ENCODE data around the gene KISS1R.

The KISS1R gene

DNA sequence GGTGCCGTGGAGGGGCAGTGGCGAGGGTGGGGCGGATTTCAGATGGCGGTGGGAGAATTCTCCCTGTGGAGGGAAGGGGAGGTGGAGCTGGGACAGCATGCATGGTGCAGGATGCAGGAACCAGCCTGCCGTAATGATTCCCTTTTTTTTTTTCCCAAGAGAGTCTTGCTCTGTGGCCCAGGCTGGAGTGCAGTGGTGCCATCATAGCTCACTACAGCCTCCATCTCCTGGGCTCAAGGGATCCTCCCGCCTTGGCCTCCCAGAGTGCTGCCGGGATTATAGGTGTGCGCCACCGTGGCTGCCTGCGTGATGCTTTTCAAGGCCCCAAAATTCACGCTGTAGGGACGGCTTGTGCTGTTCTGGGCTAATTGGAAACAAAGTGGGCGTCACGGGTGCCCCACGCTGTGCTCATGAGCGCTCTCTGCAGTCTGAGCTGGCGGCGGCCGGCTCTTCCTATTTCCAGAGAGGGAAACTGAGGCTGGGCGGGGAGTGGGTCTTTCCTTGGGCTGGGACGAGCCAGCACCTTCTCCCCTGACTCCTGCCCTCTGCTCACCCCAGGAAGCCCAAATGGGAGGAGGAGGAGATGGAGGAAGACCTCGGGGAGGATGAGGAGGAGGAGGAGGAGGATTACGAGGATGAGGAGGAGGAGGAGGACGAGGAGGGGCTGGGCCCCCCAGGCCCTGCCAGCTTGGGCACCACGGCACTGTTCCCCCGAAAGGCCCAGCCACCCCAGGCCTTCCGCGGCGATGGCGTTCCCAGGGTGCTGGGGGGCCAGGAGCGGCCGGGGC lies 14.9 kb downstream of the KISS1R start:
- TF ChIP-seq, protein P1, sequence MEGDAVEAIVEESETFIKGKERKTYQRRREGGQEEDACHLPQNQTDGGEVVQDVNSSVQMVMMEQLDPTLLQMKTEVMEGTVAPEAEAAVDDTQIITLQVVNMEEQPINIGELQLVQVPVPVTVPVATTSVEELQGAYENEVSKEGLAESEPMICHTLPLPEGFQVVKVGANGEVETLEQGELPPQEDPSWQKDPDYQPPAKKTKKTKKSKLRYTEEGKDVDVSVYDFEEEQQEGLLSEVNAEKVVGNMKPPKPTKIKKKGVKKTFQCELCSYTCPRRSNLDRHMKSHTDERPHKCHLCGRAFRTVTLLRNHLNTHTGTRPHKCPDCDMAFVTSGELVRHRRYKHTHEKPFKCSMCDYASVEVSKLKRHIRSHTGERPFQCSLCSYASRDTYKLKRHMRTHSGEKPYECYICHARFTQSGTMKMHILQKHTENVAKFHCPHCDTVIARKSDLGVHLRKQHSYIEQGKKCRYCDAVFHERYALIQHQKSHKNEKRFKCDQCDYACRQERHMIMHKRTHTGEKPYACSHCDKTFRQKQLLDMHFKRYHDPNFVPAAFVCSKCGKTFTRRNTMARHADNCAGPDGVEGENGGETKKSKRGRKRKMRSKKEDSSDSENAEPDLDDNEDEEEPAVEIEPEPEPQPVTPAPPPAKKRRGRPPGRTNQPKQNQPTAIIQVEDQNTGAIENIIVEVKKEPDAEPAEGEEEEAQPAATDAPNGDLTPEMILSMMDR (IDR thresholded peaks at IDR 0.05; ENCODE audit: insufficient read depth, low read depth, low read length, missing control alignments) = no peak
- DNase-seq (ENCODE audit: low read depth) = no peak
- no peak overlapping the region for H3K4me3 ChIP-seq (ENCODE audit: low read length)

DNA sequence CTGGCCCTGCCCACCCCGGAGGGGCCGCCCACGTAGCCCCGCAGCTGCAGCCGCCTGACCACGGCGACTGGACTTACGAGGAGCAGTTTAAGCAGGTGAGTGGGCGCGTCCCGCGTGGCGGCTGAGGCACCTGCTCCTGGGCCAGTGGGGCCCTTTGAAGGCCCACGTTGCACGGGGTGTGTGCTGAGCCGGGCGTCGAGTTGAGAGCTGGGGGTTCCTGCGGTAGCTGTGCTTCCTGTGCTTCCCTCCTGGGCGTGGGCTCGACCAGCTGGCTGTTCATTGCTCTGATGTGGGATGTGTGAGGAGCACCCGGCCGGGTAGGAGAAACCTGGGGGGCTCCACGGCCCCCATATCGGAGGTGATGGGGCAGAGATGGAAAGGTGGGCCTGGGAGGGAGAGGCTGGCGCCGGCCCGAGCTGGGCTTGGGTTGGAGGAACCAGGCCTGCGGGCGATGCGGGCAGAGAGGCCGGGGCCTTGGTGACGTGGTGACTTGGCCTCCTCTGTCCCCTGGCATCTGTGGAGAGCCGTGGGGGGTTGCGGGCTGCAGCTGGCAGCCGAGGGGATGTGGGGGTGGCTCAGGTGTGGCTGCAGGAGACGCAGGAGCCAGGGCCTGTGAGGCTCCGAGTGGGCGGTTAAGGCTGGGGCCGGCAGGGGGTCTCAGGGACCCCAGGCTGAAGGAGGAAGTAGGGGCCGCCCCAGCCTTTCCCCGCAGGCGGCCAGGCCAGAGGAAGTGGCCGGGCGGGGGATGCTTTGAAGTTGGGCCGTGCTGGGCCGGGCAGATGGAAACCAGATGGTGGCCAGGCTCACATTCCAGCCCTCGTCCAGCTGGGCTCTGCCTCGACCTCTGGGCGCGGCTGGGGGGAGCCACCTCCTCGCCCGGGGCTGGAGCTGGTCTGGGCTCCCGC lies 15.8 kb downstream of the KISS1R start:
- H3K4me3 ChIP-seq (ENCODE audit: low read length) = no peak overlapping the region
- DNase-seq (ENCODE audit: low read depth) = peak; percentile 48

DNA sequence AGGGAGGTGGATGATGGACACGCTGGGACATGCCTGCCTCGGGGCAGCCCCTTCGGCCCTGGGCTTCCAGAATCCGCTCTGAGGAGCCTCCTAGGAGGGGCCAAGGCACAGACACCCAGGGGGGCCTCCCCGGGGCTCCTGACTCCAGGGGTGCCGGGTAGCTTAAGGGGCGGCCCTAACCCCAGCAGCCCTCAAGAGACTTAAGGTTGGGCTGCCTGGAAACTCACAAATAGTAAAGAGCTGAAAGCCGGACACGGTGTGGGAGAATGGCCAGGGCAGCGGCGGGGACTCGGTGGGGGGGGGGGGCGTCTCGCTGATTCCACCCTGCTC lies 16.4 kb downstream of the KISS1R start:
- H3K4me3 ChIP-seq (ENCODE audit: low read length) = no peak overlapping the region
- DNase-seq (ENCODE audit: low read depth) = no peak

More for the DNA sequence above, 15.8 kb downstream of the KISS1R start:
- TF ChIP-seq, protein P1 (IDR thresholded peaks at IDR 0.05; ENCODE audit: insufficient read depth, low read depth, low read length, missing control alignments) = no peak

DNA sequence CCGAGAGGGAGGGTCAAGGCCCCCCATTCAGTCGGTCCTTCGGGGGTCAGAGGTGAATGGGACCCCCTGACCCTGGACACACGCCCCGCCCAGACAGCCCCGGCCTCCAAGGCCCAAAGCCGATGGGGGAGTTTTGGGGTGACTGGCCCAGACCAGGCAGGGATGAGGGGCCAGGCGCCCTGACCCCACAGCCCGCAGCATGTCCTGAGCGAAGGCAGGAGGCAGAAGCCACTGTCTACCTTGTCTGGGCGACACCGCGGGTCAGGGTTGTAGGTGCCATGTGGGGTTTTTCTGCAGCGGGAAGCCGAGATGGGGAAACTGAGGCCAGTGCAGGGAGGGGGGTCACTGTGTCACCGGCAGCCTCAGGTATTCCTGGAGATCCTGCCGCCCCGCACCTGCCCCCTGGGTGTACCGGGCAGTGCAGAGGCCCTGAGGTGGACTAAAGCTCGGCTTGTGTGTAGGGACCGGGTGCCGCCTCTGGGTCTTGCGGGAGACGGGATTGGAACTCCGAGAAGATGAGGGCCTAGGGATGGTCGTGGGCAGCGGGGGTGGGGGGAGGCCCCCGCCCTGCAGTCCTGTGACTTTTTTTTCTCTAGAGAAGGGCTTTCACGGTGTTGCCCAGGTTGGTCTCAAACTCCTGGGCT lies 17.2 kb downstream of the KISS1R start:
- no peak overlapping the region for H3K4me3 ChIP-seq (ENCODE audit: low read length)
- TF ChIP-seq, protein P1 (IDR thresholded peaks at IDR 0.05; ENCODE audit: insufficient read depth, low read depth, low read length, missing control alignments) = no peak
- no peak for DNase-seq (ENCODE audit: low read depth)

More for the DNA sequence above, 16.4 kb downstream of the KISS1R start:
- TF ChIP-seq, protein P1 (IDR thresholded peaks at IDR 0.05; ENCODE audit: insufficient read depth, low read depth, low read length, missing control alignments) = no peak

DNA sequence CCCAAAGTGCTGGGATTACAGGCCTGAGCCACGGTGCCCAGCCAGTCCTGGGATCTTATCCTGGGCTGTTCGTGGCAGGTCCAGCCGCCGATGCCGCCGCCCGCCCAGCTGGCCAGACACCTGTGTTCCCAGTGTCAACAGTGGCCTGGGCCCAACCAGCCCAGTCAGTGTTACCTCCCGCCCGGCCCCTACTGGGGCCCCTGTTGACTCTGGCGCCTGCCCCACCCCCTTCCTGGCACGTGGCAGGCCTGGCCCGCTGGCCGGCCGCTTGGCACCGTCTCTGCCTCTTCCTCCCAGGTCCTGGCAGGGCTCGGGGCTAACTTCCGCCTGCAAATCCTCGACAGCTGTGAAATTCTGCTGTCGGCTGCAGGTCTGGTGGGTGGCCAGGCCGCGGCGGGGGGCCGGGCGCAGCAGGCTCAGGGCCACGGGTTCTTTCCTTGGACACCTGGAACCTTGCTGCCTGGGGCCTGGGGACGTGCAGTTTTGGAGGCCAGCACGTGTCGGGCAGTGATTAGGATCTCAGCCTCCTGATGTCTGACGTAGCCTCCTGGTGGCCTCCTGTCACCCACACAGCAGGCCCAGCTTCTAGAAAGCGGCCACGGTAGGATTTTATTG lies 17.8 kb downstream of the KISS1R start:
- DNase-seq (ENCODE audit: low read depth) = no peak
- no peak overlapping the region for H3K4me3 ChIP-seq (ENCODE audit: low read length)

DNA sequence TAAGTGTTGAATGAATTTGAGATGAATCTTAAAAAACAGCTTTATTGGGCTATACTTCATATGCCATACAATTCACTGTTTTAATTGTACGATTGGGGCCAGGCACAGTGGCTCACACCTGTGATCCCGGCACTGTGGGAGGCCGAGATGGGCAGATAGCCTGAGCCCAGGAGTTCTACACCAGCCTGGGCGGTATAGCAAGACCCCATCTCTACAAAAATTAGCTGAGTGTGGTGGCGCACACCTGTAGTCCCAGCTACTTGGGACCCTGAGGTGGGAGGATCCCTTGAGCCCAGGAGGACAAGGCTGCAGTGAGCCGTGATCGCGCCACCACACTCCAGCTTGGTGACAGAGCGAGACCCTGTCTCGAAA lies 19.0 kb downstream of the KISS1R start:
- H3K4me3 ChIP-seq (ENCODE audit: low read length) = no peak overlapping the region
- TF ChIP-seq, protein P1 (IDR thresholded peaks at IDR 0.05; ENCODE audit: insufficient read depth, low read depth, low read length, missing control alignments) = no peak
- no peak for DNase-seq (ENCODE audit: low read depth)

More for the DNA sequence above, 17.8 kb downstream of the KISS1R start:
- TF ChIP-seq, protein P1 (IDR thresholded peaks at IDR 0.05; ENCODE audit: insufficient read depth, low read depth, low read length, missing control alignments) = no peak

All from epithelial cell of esophagus (primary cell).